Stimulated activated CD4-positive, alpha-beta T cell treated with anti-CD3 and anti-CD28 coated beads, Interleukin-4, amount 100 ng/mL, for 4 hours (primary cell): ENCODE results near the gene GOLGA6L4.
"Not testable (repeated sequence)": the region's sequence is repeated elsewhere in the genome, so short reads cannot be mapped to it uniquely, and the experiment has no call there.

ENCODE experiments used
- DNase-seq, 2 experiments: peaks; one replicate each; pipeline ENCODE4 v3.0.0-alpha.2; 2020

GOLGA6L4 gene

GRCh38 chr15:84235573-84235972 lies at the start of gene GOLGA6L4:
GOLGA6L4 (plus strand) TSS chr15:84235773; CDS start chr15:84235835, 62 bp downstream.
- not testable (repeated sequence) for DNase-seq

DNA sequence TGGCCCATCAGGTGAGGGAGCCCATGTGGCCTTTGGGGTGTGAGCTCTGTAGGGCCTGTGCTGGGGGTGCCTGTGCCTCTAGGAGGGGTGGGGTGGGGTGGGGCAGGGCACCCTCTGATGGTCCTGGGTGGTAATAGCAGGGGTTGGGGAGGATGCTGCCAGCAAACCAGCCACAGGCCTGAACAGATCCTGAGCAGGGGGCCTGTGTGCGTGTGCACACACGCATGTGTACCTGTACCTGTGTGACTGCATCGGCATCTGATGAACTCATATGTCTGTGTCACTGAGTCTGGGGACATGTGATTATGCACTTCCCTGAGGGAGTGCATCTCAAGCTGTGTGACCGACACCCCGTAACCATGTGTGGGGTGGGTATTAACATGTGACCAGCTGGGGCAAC lies 42.6 kb upstream of the GOLGA6L4 start:
- not testable (repeated sequence) for DNase-seq

- DNase-seq, result not testable (repeated sequence)
These were observed 40.0 kb upstream of the GOLGA6L4 start for GRCh38 chr15:84195603-84196002.

GRCh38 chr15:84196530-84197188 lies 38.9 kb upstream of the GOLGA6L4 start:
- DNase-seq, result not testable (repeated sequence)

DNA sequence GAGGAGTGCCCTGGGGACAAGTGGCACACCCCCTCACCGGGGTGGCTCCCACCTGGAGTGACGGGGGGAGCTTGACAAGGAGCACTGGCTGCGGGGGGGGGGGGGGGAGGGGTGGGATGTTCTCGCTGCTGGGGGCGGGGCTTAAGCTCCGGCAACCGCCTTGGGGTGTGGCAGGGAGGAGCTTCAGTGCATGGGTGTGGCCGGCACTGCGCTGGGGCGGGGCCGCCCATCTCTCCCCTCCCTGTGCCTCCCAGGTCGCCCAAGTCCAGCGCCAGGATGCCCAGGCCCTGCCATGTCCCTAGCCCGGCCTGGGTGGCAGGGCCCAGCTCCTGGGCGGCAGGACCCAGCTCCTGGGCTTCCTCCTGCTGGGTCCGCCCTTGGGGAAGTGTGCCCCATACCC lies 35.7 kb upstream of the GOLGA6L4 start:
- not testable (repeated sequence) for DNase-seq

GRCh38 chr15:84246441-84246840 lies 10.9 kb downstream of the GOLGA6L4 start:
- DNase-seq, result peak in 1 of 2 experiments; percentile 2
